ENCODE data around the gene CMTM7. TPM values are rescaled to one million over a fixed set of nuclear protein-coding genes. Genes with fewer than 3 reads are reported as not detected.

CMTM7 gene
- total RNA-seq, 2 donors from 2014 or later = 26.9 to 51.1 TPM

- peak overlapping the region; percentile 92 for H3K27ac Mint-ChIP-seq
- H3K4me1 Mint-ChIP-seq = peaks cover 51% of the 10 kb centered on the region
- no peaks in the 10 kb centered on the region for H3K27me3 Mint-ChIP-seq
- H3K9me3 Mint-ChIP-seq = no peaks in the 10 kb centered on the region
- H3K36me3 Mint-ChIP-seq (ENCODE audit: low read depth) = peaks cover 7% of the 10 kb centered on the region
- no peak for ATAC-seq (replicated peaks)
- H3K4me3 Mint-ChIP-seq = peak overlapping the region; percentile 35
These were observed 6.9 kb downstream of the CMTM7 start for GRCh38 chr3:32398531-32398930.

DNA sequence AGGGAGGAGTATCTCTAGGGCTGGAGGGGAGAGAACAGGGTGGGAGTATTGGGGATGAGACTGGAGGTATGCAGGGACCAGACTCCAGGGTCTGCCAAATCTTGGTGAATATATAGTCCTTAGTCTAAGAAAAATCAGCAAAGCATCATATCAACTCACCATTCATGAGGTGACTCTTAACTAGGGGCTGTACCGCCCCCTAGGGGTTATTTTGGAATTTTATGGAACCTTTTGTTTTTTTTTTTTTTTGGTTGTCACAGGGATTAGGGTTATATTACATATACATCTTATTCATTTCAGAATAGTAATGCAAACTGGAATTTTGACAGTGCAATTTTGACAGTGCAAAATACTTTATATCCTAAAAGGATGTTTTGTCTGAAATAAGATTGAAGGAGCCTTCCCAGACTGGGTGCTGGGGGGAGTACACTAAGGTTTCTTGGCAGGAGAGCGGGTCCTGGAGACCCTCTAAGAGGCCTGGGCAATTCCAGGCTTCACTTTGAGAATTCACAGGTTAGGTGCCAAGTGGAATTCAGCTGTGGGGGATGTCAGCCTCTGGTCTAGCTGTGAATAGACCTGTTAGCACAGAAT, 7.5 kb downstream of the CMTM7 start:
- Mint-ChIP-seq H3K4me1 (peaks cover 51% of the 10 kb centered on the region), H3K27ac (peak overlapping the region; percentile 92), H3K9me3 (no peaks in the 10 kb centered on the region), H3K27me3 (no peaks in the 10 kb centered on the region), H3K36me3 (ENCODE audit: low read depth) (peaks cover 7% of the 10 kb centered on the region), H3K4me3 (peak overlapping the region; percentile 35)
- ATAC-seq (replicated peaks) = peak; percentile 24

DNA sequence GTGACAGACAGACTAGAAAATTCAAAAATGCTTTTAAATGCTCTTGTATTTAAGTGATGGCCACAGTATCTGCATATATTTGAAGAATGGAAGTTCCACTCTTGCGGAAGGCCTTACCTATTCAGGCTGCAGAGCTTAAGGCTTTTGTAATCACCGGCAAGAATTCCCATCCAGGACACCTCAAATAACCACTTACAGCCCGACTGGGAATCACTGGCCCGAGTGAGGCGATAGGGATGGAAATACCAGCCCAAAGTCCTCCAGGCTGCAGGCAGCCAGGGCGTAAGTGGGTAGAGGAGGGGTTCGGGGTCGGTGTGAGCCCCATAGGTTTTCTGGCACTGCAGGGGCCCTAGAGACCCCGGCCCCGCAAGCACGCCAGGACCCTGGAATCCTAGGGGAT, 9.5 kb downstream of the CMTM7 start:
- peaks cover 44% of the 10 kb centered on the region for H3K4me1 Mint-ChIP-seq
- H3K9me3 Mint-ChIP-seq = no peaks in the 10 kb centered on the region
- peaks cover 5% of the 10 kb centered on the region for H3K36me3 Mint-ChIP-seq (ENCODE audit: low read depth)
- no peaks in the 10 kb centered on the region for H3K27me3 Mint-ChIP-seq
- peak overlapping the region; percentile 95 for H3K27ac Mint-ChIP-seq
- H3K4me3 Mint-ChIP-seq = peak overlapping the region; percentile 93
- peak; percentile 10 for ATAC-seq (replicated peaks)

- peak overlapping the region; percentile 93 for H3K4me3 Mint-ChIP-seq
- ATAC-seq (replicated peaks) = peak; percentile 86
- no peaks in the 10 kb centered on the region for H3K9me3 Mint-ChIP-seq
- H3K27ac Mint-ChIP-seq = peak overlapping the region; percentile 95
- H3K27me3 Mint-ChIP-seq = no peaks in the 10 kb centered on the region
- H3K36me3 Mint-ChIP-seq (ENCODE audit: low read depth) = peaks cover 5% of the 10 kb centered on the region
- peaks cover 48% of the 10 kb centered on the region for H3K4me1 Mint-ChIP-seq
These were observed 10.0 kb downstream of the CMTM7 start for GRCh38 chr3:32401556-32402081.

GRCh38 chr3:32403663-32404062, 12.0 kb downstream of the CMTM7 start:
- Mint-ChIP-seq H3K4me1 (peaks cover 36% of the 10 kb centered on the region), H3K36me3 (ENCODE audit: low read depth) (peaks cover 5% of the 10 kb centered on the region), H3K4me3 (peak overlapping the region; percentile 93), H3K27ac (no peak overlapping the region), H3K9me3 (no peaks in the 10 kb centered on the region), H3K27me3 (no peaks in the 10 kb centered on the region)
- no peak for ATAC-seq (replicated peaks)

GRCh38 chr3:32404714-32405113, 13.1 kb downstream of the CMTM7 start:
- peak overlapping the region; percentile 1 for H3K27ac Mint-ChIP-seq
- no peak for ATAC-seq (replicated peaks)
- H3K9me3 Mint-ChIP-seq = no peaks in the 10 kb centered on the region
- no peaks in the 10 kb centered on the region for H3K27me3 Mint-ChIP-seq
- peaks cover 34% of the 10 kb centered on the region for H3K4me1 Mint-ChIP-seq
- H3K4me3 Mint-ChIP-seq = no peak overlapping the region
- peaks cover 5% of the 10 kb centered on the region for H3K36me3 Mint-ChIP-seq (ENCODE audit: low read depth)

GRCh38 chr3:32405155-32405554, 13.5 kb downstream of the CMTM7 start:
- Mint-ChIP-seq H3K4me3 (no peak overlapping the region), H3K9me3 (no peaks in the 10 kb centered on the region), H3K27ac (peak overlapping the region; percentile 1), H3K27me3 (no peaks in the 10 kb centered on the region), H3K36me3 (ENCODE audit: low read depth) (peaks cover 5% of the 10 kb centered on the region), H3K4me1 (peaks cover 34% of the 10 kb centered on the region)
- ATAC-seq (replicated peaks) = no peak

DNA sequence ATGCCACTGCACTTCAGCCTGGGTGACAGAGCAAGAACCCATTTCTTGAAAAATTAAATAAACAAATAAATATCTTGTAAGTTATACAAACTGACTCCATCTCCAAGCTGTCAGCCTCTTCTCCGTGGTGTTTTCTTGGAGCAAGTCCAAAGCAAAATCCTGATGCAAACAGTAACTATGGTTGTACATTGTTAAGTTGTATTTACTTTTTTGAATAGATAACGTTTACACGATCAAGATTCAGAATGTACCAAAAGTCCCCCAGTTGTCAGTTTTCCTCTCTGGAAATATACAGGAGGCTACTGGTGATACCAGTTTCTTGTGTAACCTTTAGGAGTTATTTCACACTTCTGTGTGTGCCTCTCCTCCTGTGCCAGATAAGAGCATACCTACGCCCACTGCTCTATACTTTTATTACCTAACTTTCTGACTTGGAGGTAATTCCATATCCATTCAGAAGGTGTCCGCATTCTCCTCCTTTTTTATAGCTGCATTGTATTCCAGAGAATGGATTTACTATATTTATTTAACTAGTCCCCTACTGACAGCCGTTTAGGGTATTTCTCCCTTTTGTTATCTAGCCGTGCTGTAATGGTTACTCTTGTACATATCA, 14.2 kb downstream of the CMTM7 start:
- Mint-ChIP-seq H3K27ac (no peak overlapping the region), H3K9me3 (no peaks in the 10 kb centered on the region), H3K4me3 (no peak overlapping the region)

GRCh38 chr3:32406486-32407408, 15.1 kb downstream of the CMTM7 start:
- Mint-ChIP-seq H3K4me1 (peaks cover 27% of the 10 kb centered on the region), H3K27me3 (no peaks in the 10 kb centered on the region), H3K27ac (peak overlapping the region; percentile 29), H3K4me3 (no peak overlapping the region), H3K9me3 (no peaks in the 10 kb centered on the region), H3K36me3 (ENCODE audit: low read depth) (peaks cover 5% of the 10 kb centered on the region)
- no peak for ATAC-seq (replicated peaks)

More for the DNA sequence above, 14.2 kb downstream of the CMTM7 start:
- Mint-ChIP-seq H3K36me3 (ENCODE audit: low read depth) (peaks cover 5% of the 10 kb centered on the region), H3K4me1 (peaks cover 29% of the 10 kb centered on the region), H3K27me3 (no peaks in the 10 kb centered on the region)
- ATAC-seq (replicated peaks) = no peak

DNA sequence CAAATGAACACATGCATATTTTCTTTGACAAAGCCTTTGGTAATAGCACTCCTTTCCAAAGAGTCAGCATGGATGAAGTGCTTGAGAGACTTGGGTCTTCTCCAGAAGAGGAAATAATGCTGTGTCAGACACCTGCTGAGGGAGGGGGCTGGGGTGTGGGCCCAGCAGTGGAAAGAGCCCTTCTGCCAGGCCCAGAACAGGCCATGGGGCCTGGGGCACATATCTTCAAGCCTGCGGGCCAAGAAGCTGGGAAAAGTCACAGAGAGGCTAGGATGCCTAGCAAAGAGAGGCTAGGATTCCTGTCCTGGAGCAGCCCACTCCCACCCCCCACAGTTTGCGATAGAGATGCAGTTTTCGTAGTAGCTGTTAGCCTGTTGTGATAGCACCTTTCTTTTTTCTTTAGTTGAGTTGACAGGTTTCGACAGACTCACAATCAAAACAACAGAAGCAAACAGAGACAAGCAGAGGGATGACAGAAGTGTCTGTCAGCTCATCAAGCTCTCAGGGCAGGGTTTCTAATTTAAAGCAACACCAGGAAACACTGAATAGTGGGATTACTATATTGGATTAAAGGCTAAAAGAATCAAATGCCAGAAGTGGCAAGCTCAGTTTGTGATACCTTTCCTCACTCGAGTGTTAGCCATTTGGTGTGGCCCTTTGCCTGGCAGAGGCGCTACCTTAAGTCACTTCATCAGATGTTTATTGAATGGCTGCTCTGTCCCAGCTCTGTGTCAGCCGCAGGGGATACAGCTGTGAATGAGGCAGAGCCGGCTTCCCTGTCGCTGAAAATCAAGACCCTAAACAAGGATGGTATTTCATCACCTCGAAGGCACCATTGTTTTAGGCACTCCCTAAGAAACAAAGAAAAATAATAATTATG, 19.0 kb downstream of the CMTM7 start:
- Mint-ChIP-seq H3K4me1 (peaks cover 21% of the 10 kb centered on the region), H3K27me3 (no peaks in the 10 kb centered on the region), H3K27ac (peak overlapping the region; percentile 20), H3K4me3 (no peak overlapping the region), H3K36me3 (ENCODE audit: low read depth) (no peaks in the 10 kb centered on the region), H3K9me3 (peaks cover 4% of the 10 kb centered on the region)
- no peak for ATAC-seq (replicated peaks)

- Mint-ChIP-seq H3K27me3 (no peaks in the 10 kb centered on the region), H3K4me1 (peaks cover 24% of the 10 kb centered on the region), H3K36me3 (ENCODE audit: low read depth) (no peaks in the 10 kb centered on the region), H3K9me3 (peaks cover 4% of the 10 kb centered on the region), H3K4me3 (no peak overlapping the region), H3K27ac (no peak overlapping the region)
- ATAC-seq (replicated peaks) = no peak
These were observed 19.8 kb downstream of the CMTM7 start for GRCh38 chr3:32411442-32411841.

- Mint-ChIP-seq H3K4me1 (peaks cover 22% of the 10 kb centered on the region), H3K27ac (no peak overlapping the region), H3K27me3 (no peaks in the 10 kb centered on the region), H3K9me3 (peaks cover 4% of the 10 kb centered on the region), H3K36me3 (ENCODE audit: low read depth) (no peaks in the 10 kb centered on the region), H3K4me3 (no peak overlapping the region)
- ATAC-seq (replicated peaks) = no peak
These were observed 21.2 kb downstream of the CMTM7 start for GRCh38 chr3:32412887-32413286.

- Mint-ChIP-seq H3K27me3 (no peaks in the 10 kb centered on the region), H3K4me1 (peaks cover 22% of the 10 kb centered on the region), H3K4me3 (peak overlapping the region; percentile 82), H3K27ac (peak overlapping the region; percentile 88), H3K9me3 (peaks cover 4% of the 10 kb centered on the region), H3K36me3 (ENCODE audit: low read depth) (no peaks in the 10 kb centered on the region)
- ATAC-seq (replicated peaks) = no peak
These were observed 22.3 kb downstream of the CMTM7 start for GRCh38 chr3:32413845-32414521.
